Esophagus muscularis mucosa (tissue), 4 donors: Measurements from ENCODE around the gene EBF3.

Experiments used
- EP300 ChIP-seq: sonication (generic); formaldehyde crosslinking; IDR thresholded peaks from one replicate; pipeline ENCODE4 v1.6.1; 2017; ENCODE audit warnings: antibody characterized with exemption
- POLR2A ChIP-seq: fragments of 450-650 bp; IDR thresholded peaks from one replicate; pipeline ENCODE4 v1.6.1; 2017; ENCODE audit warnings: antibody characterized with exemption, moderate library complexity, mild to moderate bottlenecking, low read depth
- POLR2AphosphoS5 ChIP-seq, 2 donors: sonication (generic); formaldehyde crosslinking; IDR thresholded peaks; one replicate each; pipeline ENCODE4 v1.6.1; 2017; ENCODE audit warnings: antibody characterized with exemption in 2 of 2
- TF ChIP-seq, protein P1 (sequence below), 3 experiments: fragments of 200-600 bp in 2 of 3; fragments of 450-650 bp in 1 of 3; sonication (generic) in 2 of 3; IDR thresholded peaks; one replicate each; pipeline ENCODE4 v1.5.1; 2017 to 2019; ENCODE audit warnings: antibody characterized with exemption in 3 of 3, mild to moderate bottlenecking in 2 of 3, moderate library complexity in 1 of 3

DNA sequence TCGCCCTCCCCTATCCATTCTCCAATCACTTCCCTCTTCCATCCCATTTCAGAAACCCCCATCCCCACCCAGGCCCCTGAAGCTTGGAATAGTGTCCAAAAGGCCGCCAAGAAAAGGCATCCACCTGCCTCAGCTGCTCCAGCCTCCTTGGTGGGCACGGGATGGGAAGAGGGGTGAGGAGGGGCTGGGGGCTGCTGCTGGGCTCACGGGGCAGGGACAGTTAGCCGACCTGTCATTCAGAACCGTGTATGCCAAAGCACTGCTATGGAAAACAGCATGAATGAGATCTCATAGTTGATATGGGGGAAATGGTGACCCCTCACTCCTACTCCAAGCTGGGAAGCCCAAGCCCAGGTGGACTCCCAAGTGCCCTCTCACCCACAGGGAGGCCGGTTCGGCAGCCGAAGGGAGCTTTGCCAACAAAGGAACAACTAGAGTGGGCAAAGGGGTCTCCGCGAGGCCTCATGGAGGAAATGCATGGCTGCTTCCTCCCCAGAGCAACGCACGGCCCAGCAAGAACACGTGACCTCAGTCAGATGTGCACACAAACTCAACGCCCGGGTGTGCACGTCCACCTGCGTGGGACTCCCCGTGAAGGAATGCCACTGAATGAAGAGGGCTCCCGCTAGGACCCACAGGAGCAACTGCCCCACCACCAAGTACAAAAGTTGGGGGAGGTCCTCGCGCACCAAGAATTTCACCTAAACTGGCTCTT is 52.5 kb downstream of the EBF3 start:
- TF ChIP-seq POLR2A (no peak), EP300 (no peak), POLR2AphosphoS5 (IDR thresholded peaks at IDR 0.05) (no peak)
- TF ChIP-seq, protein P1, sequence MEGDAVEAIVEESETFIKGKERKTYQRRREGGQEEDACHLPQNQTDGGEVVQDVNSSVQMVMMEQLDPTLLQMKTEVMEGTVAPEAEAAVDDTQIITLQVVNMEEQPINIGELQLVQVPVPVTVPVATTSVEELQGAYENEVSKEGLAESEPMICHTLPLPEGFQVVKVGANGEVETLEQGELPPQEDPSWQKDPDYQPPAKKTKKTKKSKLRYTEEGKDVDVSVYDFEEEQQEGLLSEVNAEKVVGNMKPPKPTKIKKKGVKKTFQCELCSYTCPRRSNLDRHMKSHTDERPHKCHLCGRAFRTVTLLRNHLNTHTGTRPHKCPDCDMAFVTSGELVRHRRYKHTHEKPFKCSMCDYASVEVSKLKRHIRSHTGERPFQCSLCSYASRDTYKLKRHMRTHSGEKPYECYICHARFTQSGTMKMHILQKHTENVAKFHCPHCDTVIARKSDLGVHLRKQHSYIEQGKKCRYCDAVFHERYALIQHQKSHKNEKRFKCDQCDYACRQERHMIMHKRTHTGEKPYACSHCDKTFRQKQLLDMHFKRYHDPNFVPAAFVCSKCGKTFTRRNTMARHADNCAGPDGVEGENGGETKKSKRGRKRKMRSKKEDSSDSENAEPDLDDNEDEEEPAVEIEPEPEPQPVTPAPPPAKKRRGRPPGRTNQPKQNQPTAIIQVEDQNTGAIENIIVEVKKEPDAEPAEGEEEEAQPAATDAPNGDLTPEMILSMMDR (IDR thresholded peaks at IDR 0.05), result no peak
